Stimulated activated CD8-positive, alpha-beta memory T cell treated with anti-CD3 and anti-CD28 coated beads, Interleukin-2, amount 100 ng/mL, for 1 hour (primary cell): ENCODE data around the gene BRD3.

Experiments
- DNase-seq, 2 donors: peaks; one replicate each; pipeline ENCODE4 v3.0.0-alpha.2; 2020; ENCODE audit warnings: low read depth in 2 of 2

BRD3 gene

GRCh38 chr9:134066913-134067851 lies 644 bp downstream of the BRD3 start:
- DNase-seq, result no peak

GRCh38 chr9:134066526-134066912 lies 1.3 kb downstream of the BRD3 start:
- no peak for DNase-seq

- peak in 1 of 2 donors; percentile 19 for DNase-seq
These were observed 2.0 kb downstream of the BRD3 start for GRCh38 chr9:134065612-134066419.

- DNase-seq, result no peak
These were observed 3.1 kb downstream of the BRD3 start for GRCh38 chr9:134064711-134065110.

- no peak for DNase-seq
These were observed 4.0 kb downstream of the BRD3 start for GRCh38 chr9:134063571-134064450.

GRCh38 chr9:134063088-134063570 lies 4.7 kb downstream of the BRD3 start:
- DNase-seq, result no peak

GRCh38 chr9:134062461-134063087 lies 5.3 kb downstream of the BRD3 start:
- no peak for DNase-seq

GRCh38 chr9:134061688-134062371 lies 6.0 kb downstream of the BRD3 start:
- DNase-seq, result no peak

GRCh38 chr9:134061019-134061687 lies 6.7 kb downstream of the BRD3 start:
- DNase-seq, result no peak

- DNase-seq, result no peak
These were observed 7.3 kb downstream of the BRD3 start for GRCh38 chr9:134060546-134060945.

GRCh38 chr9:134059661-134060395 lies 8.0 kb downstream of the BRD3 start:
- no peak for DNase-seq

- no peak for DNase-seq
These were observed 8.6 kb downstream of the BRD3 start for GRCh38 chr9:134059188-134059641.

- no peak for DNase-seq
These were observed 9.1 kb downstream of the BRD3 start for GRCh38 chr9:134058716-134059115.

- no peak for DNase-seq
These were observed 9.8 kb downstream of the BRD3 start for GRCh38 chr9:134057751-134058701.

GRCh38 chr9:134057307-134057657 lies 10.5 kb downstream of the BRD3 start:
- DNase-seq, result no peak

GRCh38 chr9:134056483-134057306 lies 11.1 kb downstream of the BRD3 start:
- DNase-seq, result no peak

GRCh38 chr9:134055981-134056461 lies 11.8 kb downstream of the BRD3 start:
- no peak for DNase-seq
